Endothelial cell (in vitro differentiated cells): ENCODE measurements around the gene PTCD1. TPM values are rescaled to one million over a fixed set of nuclear protein-coding genes. Genes with fewer than 3 reads are reported as not detected.
A peak's percentile ranks its signal among the peaks of the same experiment; 100 is the strongest.

Experiments used
- DNase-seq: peaks from one replicate; pipeline ENCODE4 v3.0.0; 2021; ENCODE audit warnings: low spot score
- H3K27ac Mint-ChIP-seq: one replicate; pipeline ENCODE4 v1.8.0; 2021; ENCODE audit warnings: mixed read lengths, inconsistent platforms; ENCODE audit not compliant: unreplicated experiment
- H3K27me3 Mint-ChIP-seq: one replicate; pipeline ENCODE4 v1.8.0; 2021; ENCODE audit warnings: mild to moderate bottlenecking, moderate library complexity, mixed read lengths, inconsistent platforms; ENCODE audit not compliant: unreplicated experiment
- H3K36me3 Mint-ChIP-seq: one replicate; pipeline ENCODE4 v1.8.0; 2021; ENCODE audit warnings: mild to moderate bottlenecking, low read depth, mixed read lengths, inconsistent platforms; ENCODE audit not compliant: unreplicated experiment
- H3K4me1 Mint-ChIP-seq: one replicate; pipeline ENCODE4 v1.8.0; 2021; ENCODE audit warnings: mild to moderate bottlenecking, mixed read lengths, inconsistent platforms; ENCODE audit not compliant: unreplicated experiment
- H3K4me3 Mint-ChIP-seq: one replicate; pipeline ENCODE4 v1.8.0; 2021; ENCODE audit warnings: mild to moderate bottlenecking, mixed read lengths, inconsistent platforms; ENCODE audit not compliant: unreplicated experiment
- H3K9me3 Mint-ChIP-seq: one replicate; pipeline ENCODE4 v1.8.0; 2021; ENCODE audit warnings: mixed read lengths, inconsistent platforms; ENCODE audit not compliant: unreplicated experiment
- total RNA-seq: library from RNA; stranded (reverse); fragmentation: NEBNext Ultra II Directional; extraction: Animal tissue kit (Norgen Biotek cat#: 25700); gene quantifications from one replicate; pipeline ENCODE4 v1.2.1, GENCODE V29; 2021; ENCODE audit not compliant: unreplicated experiment
- TF ChIP-seq, protein P1 (sequence below): fragments of 200-600 bp; sonication (generic); IDR thresholded peaks from one replicate; pipeline ENCODE4 v1.5.0; 2021; ENCODE audit warnings: antibody characterized with exemption; ENCODE audit not compliant: unreplicated experiment

PTCD1 gene
- total RNA-seq, 1 donor from 2014 or later, result 7.1 TPM

DNA sequence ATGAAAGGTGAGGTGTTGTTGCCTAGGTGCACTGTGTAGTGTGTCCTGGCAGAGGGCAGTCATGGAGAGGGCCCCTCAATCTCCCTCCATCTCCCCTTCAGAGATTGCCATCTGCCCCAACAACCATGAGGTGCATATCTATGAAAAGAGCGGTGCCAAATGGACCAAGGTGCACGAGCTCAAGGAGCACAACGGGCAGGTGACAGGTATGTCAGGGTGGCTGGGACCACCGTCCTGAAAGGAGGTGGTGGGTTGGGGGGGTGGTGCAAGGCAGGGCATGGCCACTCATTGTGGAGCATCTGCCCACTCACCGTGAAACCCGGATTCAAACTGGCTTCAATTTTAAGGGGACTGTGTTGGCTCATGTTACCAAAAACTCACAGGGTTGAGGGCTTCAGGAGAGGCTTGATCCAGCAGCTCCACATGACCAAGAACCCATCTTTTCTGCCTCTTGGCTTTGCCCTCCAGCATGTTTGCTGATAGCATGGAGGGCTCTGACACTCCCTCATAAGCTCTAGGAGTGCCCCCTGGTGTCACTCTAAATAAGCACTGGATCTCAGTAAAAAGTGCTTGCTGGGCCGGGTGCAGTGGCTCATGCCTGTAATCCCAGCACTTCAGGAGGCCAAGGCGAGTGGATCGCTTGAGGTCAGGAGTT lies 51.9 kb downstream of the PTCD1 start:
- DNase-seq, result no peak
- TF ChIP-seq, protein P1, sequence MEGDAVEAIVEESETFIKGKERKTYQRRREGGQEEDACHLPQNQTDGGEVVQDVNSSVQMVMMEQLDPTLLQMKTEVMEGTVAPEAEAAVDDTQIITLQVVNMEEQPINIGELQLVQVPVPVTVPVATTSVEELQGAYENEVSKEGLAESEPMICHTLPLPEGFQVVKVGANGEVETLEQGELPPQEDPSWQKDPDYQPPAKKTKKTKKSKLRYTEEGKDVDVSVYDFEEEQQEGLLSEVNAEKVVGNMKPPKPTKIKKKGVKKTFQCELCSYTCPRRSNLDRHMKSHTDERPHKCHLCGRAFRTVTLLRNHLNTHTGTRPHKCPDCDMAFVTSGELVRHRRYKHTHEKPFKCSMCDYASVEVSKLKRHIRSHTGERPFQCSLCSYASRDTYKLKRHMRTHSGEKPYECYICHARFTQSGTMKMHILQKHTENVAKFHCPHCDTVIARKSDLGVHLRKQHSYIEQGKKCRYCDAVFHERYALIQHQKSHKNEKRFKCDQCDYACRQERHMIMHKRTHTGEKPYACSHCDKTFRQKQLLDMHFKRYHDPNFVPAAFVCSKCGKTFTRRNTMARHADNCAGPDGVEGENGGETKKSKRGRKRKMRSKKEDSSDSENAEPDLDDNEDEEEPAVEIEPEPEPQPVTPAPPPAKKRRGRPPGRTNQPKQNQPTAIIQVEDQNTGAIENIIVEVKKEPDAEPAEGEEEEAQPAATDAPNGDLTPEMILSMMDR, result no peak
- Mint-ChIP-seq H3K36me3 (peaks cover 20% of the 10 kb centered on the region), H3K4me3 (no peak overlapping the region), H3K9me3 (no peaks in the 10 kb centered on the region), H3K4me1 (no peaks in the 10 kb centered on the region), H3K27ac (no peak overlapping the region), H3K27me3 (peaks cover 7% of the 10 kb centered on the region)

DNA sequence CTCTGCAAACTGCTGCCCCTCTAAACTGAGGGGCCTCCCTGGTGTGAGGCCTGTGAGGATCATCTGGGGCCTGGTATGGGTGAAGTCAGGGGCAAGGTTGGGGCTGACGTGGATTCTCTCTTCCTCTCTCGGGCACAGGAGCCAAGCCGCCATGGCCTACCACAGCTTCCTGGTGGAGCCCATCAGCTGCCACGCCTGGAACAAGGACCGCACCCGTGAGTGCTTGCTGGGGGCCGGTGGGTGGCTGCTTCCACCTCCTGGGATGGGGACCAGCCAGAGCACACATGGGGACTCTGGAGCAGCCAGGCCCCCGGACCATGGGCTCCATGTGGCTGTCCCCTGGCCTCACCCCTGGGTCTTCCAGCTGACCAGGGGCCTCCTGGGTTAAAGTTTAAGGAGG lies 53.0 kb downstream of the PTCD1 start:
- peaks cover 20% of the 10 kb centered on the region for H3K36me3 Mint-ChIP-seq
- peaks cover 7% of the 10 kb centered on the region for H3K27me3 Mint-ChIP-seq
- no peak for DNase-seq
- peaks cover 4% of the 10 kb centered on the region for H3K4me1 Mint-ChIP-seq
- no peaks in the 10 kb centered on the region for H3K9me3 Mint-ChIP-seq
- no peak overlapping the region for H3K4me3 Mint-ChIP-seq
- TF ChIP-seq, protein P1, result no peak
- no peak overlapping the region for H3K27ac Mint-ChIP-seq

DNA sequence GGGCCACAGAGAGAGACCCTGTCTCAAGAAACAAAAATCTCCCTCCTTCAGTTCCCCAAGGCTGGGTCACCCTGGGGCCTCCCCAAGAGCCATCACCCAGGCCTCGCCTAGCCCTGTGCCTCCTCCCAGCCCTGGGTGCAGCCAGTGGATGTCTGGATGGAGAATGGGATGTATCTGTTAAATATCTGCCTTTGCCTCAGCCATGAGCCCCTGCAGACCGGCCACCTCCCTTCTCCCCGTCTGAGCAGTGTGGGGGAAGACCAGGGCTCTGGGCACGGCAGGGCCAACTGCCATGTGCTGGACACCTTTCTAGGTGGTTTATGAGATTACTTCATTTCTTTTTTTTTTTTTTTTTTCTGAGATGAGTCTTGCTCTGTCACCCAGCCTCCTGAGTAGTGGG lies 54.1 kb downstream of the PTCD1 start:
- peaks cover 20% of the 10 kb centered on the region for H3K36me3 Mint-ChIP-seq
- H3K9me3 Mint-ChIP-seq, result no peaks in the 10 kb centered on the region
- H3K27ac Mint-ChIP-seq, result no peak overlapping the region
- TF ChIP-seq, protein P1, result no peak
- peaks cover 12% of the 10 kb centered on the region for H3K4me1 Mint-ChIP-seq
- DNase-seq, result no peak
- peaks cover 7% of the 10 kb centered on the region for H3K27me3 Mint-ChIP-seq
- no peak overlapping the region for H3K4me3 Mint-ChIP-seq

DNA sequence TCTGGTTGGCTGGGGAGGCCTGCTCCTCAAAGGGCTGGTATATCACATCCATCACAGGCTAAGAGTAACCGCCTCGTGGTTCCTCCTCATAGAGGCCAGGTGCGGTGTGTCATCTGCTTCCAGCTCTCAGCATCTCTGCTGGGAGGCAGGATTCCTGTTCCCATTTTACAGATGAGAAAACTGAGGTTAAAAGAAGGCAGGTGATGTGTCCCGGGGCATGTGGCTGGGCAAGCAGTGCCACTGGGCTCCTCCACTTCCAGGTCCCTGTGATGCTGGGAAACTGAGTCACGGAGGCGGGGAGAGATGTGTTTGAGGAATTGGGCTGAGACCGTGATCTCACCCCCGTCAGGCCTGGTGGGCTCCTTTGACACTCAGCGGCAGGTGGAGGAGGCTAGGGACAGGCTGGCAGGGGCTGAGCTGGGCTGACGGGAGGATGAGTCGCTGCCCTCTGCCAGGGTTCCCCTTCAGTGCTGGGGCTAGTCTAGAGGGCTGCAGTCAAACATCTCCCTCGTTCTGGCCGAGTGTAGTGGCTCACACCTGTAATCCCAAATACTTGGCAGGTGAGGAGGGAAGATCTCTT lies 54.7 kb downstream of the PTCD1 start:
- TF ChIP-seq, protein P1, result no peak
- Mint-ChIP-seq H3K27ac (no peak overlapping the region), H3K4me1 (peaks cover 18% of the 10 kb centered on the region), H3K27me3 (peaks cover 7% of the 10 kb centered on the region), H3K4me3 (no peak overlapping the region), H3K9me3 (no peaks in the 10 kb centered on the region), H3K36me3 (peaks cover 21% of the 10 kb centered on the region)
- DNase-seq, result no peak

DNA sequence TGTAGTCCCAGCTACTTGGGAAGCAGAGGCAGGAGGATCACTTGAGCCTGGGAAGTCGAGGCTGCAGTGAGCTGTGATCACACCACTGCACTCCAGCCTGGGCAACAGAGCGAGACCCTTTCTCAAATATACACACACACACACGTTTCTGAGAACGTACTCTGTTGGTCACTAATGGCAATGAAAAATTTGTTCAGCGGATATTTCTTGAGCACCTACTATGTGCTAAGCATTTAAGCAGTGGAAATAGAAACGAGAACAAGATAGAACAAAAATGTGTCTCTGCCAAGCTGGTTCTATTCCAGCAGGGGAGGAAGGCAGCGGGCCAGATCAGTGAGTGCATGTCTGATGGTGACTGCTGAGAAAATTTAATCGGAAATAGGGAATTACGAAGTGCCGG lies 55.4 kb downstream of the PTCD1 start:
- Mint-ChIP-seq H3K27me3 (peaks cover 7% of the 10 kb centered on the region), H3K27ac (peak overlapping the region; percentile 42), H3K4me1 (peaks cover 19% of the 10 kb centered on the region), H3K4me3 (peak overlapping the region; percentile 69), H3K36me3 (peaks cover 18% of the 10 kb centered on the region), H3K9me3 (no peaks in the 10 kb centered on the region)
- TF ChIP-seq, protein P1, result no peak
- no peak for DNase-seq
